RWPE2 (cell line): ENCODE results near the gene SLC10A6.

Experiments
- ATAC-seq: fragments of 200-7000 bp; cut with Tn5 transposase; 3 replicates; pipeline ENCODE4 v1.9.1; 2021; ENCODE audit warnings: low read depth
- DNase-seq: peaks from one replicate; pipeline ENCODE4 v3.0.0-alpha.2; 2020; ENCODE audit warnings: low spot score
- H3K27ac ChIP-seq: fragments of 450-650 bp; 2 replicates; pipeline ENCODE4 v1.5.1; 2017; ENCODE audit warnings: mild to moderate bottlenecking; ENCODE audit not compliant: poor library complexity, severe bottlenecking
- H3K27me3 ChIP-seq: fragments of 250-450 bp; sonication (Bioruptor Pico); 2 replicates; pipeline ENCODE4 v1.5.1; 2021; ENCODE audit warnings: mild to moderate bottlenecking, moderate library complexity; ENCODE audit not compliant: insufficient read depth, poor library complexity, severe bottlenecking
- H3K36me3 ChIP-seq: fragments of 250-450 bp; sonication (Bioruptor Pico); 2 replicates; pipeline ENCODE4 v1.5.1; 2020; ENCODE audit warnings: low read depth, mild to moderate bottlenecking, moderate library complexity
- H3K4me1 ChIP-seq: fragments of 250-450 bp; sonication (Bioruptor Pico); 2 replicates; pipeline ENCODE4 v1.5.1; 2021; ENCODE audit warnings: mild to moderate bottlenecking, moderate library complexity; ENCODE audit not compliant: insufficient read depth, poor library complexity, severe bottlenecking
- H3K4me3 ChIP-seq: fragments of 250-450 bp; sonication (Bioruptor Pico); 2 replicates; pipeline ENCODE4 v1.5.1; 2021; ENCODE audit warnings: mild to moderate bottlenecking, moderate library complexity; ENCODE audit not compliant: severe bottlenecking
- H3K9me3 ChIP-seq: fragments of 250-450 bp; sonication (Bioruptor Pico); 2 replicates; pipeline ENCODE4 v1.5.1; 2021; ENCODE audit warnings: mild to moderate bottlenecking, moderate library complexity; ENCODE audit not compliant: severe bottlenecking
- TF ChIP-seq, protein P1 (sequence below): fragments of 450-650 bp; IDR thresholded peaks from one replicate; pipeline ENCODE4 v1.5.1; 2017; ENCODE audit warnings: mild to moderate bottlenecking, moderate library complexity; ENCODE audit not compliant: poor library complexity, severe bottlenecking

The SLC10A6 gene

GRCh38 chr4:86818841-86819240 is 30.3 kb downstream of the SLC10A6 start:
- no peak overlapping the region for H3K27ac ChIP-seq
- H3K27me3 ChIP-seq: no peaks in the 10 kb centered on the region
- DNase-seq (no peak), ATAC-seq (no peak)
- no peaks in the 10 kb centered on the region for H3K4me1 ChIP-seq
- no peaks in the 10 kb centered on the region for H3K9me3 ChIP-seq
- peaks cover 20% of the 10 kb centered on the region for H3K36me3 ChIP-seq
- TF ChIP-seq, protein P1, sequence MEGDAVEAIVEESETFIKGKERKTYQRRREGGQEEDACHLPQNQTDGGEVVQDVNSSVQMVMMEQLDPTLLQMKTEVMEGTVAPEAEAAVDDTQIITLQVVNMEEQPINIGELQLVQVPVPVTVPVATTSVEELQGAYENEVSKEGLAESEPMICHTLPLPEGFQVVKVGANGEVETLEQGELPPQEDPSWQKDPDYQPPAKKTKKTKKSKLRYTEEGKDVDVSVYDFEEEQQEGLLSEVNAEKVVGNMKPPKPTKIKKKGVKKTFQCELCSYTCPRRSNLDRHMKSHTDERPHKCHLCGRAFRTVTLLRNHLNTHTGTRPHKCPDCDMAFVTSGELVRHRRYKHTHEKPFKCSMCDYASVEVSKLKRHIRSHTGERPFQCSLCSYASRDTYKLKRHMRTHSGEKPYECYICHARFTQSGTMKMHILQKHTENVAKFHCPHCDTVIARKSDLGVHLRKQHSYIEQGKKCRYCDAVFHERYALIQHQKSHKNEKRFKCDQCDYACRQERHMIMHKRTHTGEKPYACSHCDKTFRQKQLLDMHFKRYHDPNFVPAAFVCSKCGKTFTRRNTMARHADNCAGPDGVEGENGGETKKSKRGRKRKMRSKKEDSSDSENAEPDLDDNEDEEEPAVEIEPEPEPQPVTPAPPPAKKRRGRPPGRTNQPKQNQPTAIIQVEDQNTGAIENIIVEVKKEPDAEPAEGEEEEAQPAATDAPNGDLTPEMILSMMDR: no peak
- no peak overlapping the region for H3K4me3 ChIP-seq

- Histone ChIP-seq H3K4me1 (no peaks in the 10 kb centered on the region), H3K9me3 (no peaks in the 10 kb centered on the region), H3K4me3 (no peak overlapping the region), H3K27me3 (no peaks in the 10 kb centered on the region), H3K27ac (no peak overlapping the region), H3K36me3 (peaks cover 23% of the 10 kb centered on the region)
- TF ChIP-seq, protein P1: no peak
- ATAC-seq (no peak), DNase-seq (no peak)
These were observed 31.0 kb downstream of the SLC10A6 start for GRCh38 chr4:86818211-86818610.

- peaks cover 31% of the 10 kb centered on the region for H3K36me3 ChIP-seq
- no peak overlapping the region for H3K4me3 ChIP-seq
- H3K4me1 ChIP-seq: no peaks in the 10 kb centered on the region
- ATAC-seq: no peak
- no peaks in the 10 kb centered on the region for H3K27me3 ChIP-seq
- H3K27ac ChIP-seq: no peak overlapping the region
- no peaks in the 10 kb centered on the region for H3K9me3 ChIP-seq
- TF ChIP-seq, protein P1: no peak
- no peak for DNase-seq
These were observed 32.5 kb downstream of the SLC10A6 start for GRCh38 chr4:86816501-86817273.

- H3K27me3 ChIP-seq: no peaks in the 10 kb centered on the region
- H3K36me3 ChIP-seq: peaks cover 41% of the 10 kb centered on the region
- H3K4me3 ChIP-seq: no peak overlapping the region
- ATAC-seq (no peak), DNase-seq (no peak)
- H3K27ac ChIP-seq: no peak overlapping the region
- H3K4me1 ChIP-seq: no peaks in the 10 kb centered on the region
- TF ChIP-seq, protein P1: no peak
- H3K9me3 ChIP-seq: no peaks in the 10 kb centered on the region
These were observed 33.5 kb downstream of the SLC10A6 start for GRCh38 chr4:86815653-86816052.

DNA sequence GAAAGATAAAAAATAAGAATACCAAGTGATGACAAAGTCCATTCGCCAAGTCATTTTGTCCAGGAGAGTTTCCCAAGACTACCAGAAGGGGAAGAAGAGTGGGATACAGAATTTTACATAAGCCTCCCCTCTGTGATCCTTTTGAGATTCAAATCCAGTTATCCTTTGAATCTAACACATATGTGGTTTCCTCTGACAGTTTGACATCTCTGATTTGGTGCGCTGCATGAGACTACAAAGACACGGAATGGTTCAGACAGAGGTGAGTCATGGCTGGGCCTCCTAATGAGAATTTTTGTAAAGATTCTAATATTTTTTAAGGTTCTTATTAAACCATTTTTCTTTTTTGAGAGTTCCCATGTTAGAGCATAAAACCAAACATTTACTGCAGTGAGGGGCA is 38.3 kb downstream of the SLC10A6 start:
- DNase-seq: no peak
- Histone ChIP-seq H3K27me3 (no peaks in the 10 kb centered on the region), H3K27ac (no peak overlapping the region), H3K9me3 (no peaks in the 10 kb centered on the region), H3K4me1 (no peaks in the 10 kb centered on the region), H3K4me3 (no peak overlapping the region), H3K36me3 (peaks cover 82% of the 10 kb centered on the region)
- ATAC-seq: no peak
- TF ChIP-seq, protein P1: no peak
